Hindlimb muscle (tissue), 1 donor: ENCODE data around the gene CREB5. TPM values are rescaled to one million over a fixed set of nuclear protein-coding genes. Genes with fewer than 3 reads are reported as not detected.
A peak's percentile ranks its signal among the peaks of the same experiment; 100 is the strongest.
"Not testable (repeated sequence)": the region's sequence is repeated elsewhere in the genome, so short reads cannot be mapped to it uniquely, and the experiment has no call there.

ENCODE experiments used
- DNase-seq: peaks from one replicate; pipeline ENCODE4 v3.0.0-alpha.2; 2013
- polyA plus RNA-seq: library from polyadenylated mRNA; unstranded; fragments of 120-200 nt; gene quantifications from one replicate; pipeline ENCODE4 v1.2.1, GENCODE V29; 2013; ENCODE audit not compliant: insufficient read length

The CREB5 gene
- polyA plus RNA-seq, 1 donor, result 24.4 TPM

DNA sequence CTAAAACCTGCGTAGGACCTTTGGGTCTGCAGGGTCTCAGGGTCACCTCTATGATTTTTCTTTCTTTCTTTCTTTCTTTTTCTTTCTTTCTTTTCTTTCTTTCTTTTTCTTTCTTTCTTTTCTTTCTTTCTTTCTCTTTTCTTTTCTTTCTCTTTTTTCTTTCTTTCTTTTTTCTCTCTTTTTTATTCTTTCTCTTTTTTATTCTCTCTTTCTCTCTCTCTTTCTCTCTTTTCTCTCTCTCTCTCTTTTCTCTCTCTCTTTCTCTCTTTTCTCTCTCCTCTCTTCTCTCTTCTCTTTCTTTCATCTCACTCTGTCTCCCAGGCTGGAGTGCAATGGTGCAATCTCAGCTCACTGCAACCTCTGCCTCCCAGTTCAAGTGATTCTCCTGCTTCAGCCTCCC lies 139.4 kb downstream of the CREB5 start:
- not testable (repeated sequence) for DNase-seq

DNA sequence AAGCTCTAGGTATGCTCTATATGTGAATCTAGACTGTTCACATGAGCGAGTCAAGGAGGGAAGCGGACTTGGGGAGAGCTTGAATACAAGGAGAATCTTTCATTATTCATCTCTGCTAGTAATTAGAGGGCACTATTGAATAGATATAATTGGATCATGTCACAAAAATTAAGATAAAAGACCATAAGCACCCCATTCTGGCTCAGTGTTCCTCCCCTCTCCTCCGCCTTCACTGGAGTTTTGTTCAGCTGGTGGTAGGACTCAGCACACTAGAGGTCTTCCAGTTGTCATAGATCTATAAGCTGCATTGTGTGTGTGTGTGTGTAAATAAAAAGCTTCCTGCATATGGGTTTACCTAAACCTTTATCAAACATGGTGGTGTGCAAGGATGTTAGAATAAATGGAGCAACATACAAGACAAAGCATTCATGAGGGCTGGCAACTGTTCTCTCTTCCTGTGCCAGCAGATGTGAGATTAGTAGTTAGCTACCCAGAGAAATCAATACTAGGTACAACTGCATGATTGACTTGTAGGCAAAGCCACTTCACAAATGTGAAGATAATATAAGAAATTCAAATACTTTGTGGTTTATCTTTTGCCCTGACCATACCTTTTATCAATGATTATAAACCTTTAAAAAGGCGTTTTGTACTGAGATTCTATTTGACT lies 142.6 kb downstream of the CREB5 start:
- no peak for DNase-seq

DNA sequence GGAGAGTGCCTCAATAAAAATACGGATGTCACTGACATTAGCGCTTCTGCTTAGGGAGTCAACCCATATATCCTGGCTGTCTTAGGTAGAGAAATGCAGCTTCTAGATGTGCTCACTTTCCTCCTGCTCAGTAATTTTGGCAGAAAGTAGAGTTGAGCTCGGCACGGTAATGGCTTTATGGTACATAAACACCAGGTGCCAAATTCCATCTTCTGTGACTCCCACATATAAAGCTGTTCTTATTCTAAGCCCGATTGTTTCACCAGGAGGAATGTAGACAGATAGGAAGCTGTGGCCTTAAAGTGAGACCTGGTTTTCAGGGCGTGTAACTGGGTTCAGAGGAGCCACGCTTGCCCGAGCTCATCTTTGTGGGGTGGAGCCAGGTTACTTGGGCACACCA lies 143.7 kb downstream of the CREB5 start:
- no peak for DNase-seq

DNA sequence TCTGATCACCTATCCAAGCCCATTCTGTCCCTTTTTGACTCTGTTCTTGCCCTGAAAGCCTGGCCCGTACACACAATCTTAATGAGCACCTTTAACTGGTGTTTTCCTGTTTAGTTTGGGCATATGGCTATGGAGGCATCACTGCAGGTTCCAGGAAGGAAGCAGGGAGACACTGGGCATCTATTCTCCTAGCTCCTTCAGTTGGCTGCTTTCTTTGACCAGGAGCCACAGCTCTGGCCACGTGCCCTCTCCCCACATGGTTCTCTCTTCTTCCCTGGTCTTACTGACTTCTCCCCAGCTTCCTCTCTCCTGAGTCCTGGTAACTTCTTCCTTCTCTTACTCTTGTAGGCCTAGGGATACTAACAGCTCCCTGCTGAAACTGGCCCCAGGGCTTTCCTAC lies 144.4 kb downstream of the CREB5 start:
- no peak for DNase-seq

DNA sequence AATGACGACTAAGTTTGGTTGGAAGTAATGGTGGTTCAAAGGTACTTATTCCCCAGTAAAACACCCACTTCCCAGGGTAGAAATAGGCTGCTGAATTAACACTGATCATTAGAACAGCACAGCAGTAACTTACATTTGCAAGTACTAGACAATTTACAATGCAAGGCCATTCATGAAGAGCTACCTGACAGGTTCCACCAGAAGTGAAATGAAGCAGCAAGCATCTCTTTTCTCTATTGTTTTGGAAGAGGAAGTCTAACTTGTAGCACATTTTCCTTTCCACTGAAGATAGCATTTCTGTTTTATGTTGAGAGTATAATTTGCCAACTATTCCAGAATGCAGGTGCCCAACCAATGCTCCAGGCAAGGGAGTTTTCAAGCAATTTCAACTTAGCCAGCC lies 145.9 kb downstream of the CREB5 start:
- no peak for DNase-seq

DNA sequence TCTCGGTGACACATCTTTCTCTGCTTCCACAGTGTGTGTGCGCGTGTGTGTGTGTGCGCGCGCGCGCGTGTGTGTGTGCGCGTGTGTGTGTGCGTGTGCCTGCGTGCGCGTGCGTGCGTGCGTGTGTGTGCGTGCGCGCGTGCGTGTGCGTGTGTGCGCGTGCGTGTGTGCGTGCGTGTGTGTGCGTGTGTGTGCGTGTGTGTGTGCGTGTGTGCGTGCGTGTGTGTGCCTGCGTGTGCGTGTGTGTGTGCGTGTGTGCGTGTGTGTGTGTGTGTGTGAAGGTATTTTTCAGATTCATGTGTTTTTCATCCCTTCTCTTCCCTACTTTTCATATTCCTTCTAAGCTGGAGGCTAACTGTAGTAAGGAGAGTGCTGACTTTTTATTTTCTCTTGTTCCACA lies 148.4 kb downstream of the CREB5 start:
- DNase-seq, result no peak

DNA sequence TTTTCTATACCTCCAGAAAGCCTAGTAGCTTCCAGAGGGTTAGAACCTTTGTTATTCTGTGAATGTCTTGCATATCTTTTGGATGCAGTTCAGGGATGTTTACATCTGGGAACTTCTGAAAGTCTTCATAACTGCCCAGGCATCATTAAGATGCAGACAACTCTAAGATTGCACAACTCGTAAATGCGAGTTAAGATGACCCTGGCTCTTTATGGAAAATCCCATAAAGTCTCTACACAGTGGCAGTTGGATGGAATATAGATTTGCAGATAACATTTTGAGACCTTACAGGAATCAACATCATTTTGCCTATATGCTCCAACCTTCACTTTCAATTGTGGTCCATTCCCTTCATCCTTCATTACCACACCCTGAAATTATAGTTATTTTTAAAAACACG lies 151.7 kb downstream of the CREB5 start:
- DNase-seq, result no peak

DNA sequence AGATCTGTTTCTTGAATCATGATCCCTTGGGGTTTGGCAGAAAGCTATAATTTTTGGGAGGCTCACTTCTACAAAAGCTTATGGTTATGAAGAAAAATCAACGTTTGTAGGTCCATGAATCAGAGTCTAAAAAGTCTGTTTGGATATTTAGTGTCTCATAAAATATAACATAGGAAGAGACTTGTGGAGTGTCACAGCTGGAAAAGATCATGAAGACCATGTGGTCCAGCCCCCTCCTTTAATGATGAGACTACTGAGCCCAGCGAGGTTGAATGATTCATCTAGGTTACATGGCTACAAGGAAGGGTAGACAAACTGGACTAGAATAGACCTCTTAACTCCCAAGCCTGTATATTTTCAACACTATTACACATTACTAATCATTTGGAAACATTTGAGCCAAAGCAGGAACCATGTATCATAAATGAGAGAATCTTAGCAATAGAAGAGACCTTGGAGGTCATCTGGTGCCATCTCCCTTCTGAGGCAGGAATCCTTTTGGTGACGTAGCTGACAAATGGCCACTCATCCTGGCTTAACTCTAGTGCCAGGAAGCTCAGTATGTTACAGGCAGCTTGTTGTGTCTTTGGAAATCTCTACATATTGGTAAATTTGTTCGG lies 152.5 kb downstream of the CREB5 start:
- DNase-seq, result no peak

DNA sequence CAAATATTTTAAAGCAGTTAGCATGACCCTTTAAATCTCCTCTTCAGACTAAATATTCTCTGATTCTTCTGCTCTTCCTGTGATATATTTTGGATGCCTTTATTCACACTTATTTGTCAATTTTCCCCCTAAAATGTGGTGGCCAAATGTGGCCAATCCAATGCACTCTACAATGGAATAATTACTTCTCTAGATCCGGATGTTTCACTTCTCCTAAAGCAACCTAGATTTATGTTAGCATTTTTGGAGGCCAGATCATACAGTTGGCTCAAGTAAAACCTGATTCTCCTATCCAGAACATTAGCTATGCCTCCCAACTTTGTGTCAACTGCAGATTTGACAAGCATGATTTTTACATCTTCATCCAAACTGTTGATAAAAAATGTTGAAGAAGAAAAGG lies 153.7 kb downstream of the CREB5 start:
- DNase-seq, result no peak

DNA sequence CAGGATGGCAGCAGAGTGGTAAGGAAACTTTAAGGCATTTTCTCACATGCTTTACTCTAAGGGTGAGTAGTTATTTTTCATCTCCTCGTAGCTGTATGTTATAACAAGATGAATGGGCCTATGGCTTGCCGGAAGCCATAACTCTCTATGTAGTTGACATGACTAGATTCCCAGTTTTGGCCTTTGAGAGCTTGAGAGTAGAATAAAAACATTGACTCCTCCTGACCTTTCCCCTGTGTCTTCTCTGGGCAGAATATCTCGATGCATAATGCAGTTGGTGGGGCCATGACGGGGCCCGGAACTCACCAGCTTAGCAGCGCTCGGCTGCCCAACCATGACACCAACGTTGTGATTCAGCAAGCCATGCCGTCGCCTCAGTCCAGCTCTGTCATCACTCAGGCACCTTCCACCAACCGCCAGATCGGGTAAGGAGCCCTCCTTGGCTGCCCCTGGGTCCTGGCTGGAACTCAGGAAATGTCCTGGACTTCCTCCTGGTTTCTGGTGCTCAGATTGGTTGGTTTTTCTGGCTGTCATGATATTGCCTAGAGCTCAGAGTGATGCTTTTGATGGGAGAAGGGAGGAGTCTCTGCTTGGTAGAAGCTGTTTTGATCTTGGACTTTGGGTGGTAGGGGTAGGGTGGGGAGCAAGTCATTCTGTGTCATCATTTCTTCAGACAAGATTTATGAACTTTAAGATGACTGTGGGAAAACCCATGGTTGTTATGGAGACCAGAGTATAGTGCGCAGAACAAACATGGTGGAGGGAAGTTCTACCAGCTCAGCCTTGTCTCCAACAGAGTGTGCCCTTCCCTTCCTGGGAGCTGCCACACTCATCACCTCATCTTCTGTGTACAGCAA lies 158.0 kb downstream of the CREB5 start:
- DNase-seq, result no peak

DNA sequence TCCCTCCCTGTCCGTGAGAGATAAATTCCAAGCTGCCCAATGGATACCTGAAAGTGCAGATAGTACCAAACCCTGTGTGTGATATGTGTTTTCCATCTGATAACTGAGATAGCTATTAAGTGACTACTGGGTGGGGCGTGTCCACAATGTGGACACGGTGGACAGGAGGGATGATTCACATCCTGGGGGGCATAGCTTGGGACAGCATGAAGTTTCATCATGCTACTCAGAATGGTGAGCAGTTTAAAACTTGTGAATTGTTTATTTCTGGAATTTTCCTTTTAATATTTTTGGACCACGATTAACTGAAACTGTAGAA lies 158.6 kb downstream of the CREB5 start:
- no peak for DNase-seq

DNA sequence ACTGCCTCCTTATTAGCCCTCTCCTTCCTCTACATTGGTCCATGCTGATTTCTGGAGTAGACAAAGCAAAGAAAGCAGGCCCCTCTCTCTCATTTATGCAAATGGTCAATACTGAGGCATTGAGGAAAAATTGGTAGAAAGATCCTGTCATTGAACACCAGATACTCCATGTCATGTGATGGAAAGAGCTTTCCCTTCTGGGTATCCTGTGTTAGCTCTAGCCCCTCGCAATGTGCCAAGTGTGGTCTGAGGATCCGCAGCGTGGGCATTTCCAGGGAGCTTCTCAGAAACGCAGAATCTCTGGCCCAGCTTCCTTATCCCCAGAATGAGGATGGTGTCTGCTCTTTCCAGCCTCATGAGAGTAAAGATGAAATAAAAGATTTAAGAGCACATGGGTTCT lies 159.1 kb downstream of the CREB5 start:
- no peak for DNase-seq

DNA sequence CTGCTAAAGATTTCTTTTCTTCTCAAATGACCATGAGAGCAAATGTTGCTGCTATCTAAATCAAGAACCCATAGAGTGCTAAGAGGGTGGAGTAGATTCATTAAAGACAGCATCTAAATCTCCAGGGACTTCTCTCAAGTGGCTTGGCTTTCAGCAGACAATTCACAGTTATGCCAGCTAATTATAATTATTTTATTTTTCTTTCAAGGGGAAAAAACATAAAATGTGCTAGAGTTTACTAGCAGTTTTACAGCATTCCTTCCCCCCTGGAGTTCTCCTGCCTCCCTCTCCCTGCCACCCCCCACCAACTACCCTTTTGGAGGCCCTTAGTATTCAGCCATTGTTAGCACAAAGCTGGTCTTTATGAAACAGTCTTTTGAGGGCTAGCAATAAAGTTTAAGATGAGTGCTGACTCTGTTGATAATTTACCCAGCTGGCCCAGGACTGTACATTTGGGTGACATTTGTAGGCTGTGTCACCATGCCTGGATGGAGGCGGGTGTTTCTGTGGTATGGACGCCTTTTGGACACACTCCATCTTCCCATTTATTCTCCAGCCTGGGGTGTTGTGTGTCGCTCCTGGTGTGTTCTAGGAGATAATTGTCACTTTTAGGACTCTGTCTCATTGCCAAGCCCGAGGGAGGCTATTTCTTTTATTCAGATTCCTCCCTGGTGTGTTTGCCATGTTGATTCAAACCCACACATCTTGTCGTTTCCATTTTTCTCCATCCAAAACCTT lies 160.2 kb downstream of the CREB5 start:
- DNase-seq, result no peak

DNA sequence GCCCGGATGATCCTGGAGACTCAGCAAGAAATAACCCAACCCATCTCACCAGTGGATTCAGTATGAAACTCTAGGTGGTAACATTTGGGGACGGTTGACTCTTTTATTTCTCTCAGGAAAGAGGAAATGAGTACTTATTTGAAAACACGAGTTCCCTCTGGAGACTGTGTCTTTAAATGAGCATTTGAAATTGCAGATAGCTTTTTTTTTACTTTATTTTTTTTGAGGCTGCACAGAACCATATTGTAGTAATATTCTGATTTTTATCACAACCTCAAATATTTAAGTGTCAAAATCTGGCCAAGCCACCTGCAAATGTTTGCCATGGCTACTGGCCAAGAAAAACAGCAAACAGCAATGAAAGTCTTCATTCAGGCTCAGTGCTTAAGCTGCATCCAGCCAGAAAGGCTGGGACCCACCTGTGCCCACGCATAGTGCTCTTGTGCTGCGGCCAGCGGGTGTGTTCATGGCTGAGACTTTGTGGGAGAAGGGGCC lies 160.8 kb downstream of the CREB5 start:
- peak; percentile 54 for DNase-seq

DNA sequence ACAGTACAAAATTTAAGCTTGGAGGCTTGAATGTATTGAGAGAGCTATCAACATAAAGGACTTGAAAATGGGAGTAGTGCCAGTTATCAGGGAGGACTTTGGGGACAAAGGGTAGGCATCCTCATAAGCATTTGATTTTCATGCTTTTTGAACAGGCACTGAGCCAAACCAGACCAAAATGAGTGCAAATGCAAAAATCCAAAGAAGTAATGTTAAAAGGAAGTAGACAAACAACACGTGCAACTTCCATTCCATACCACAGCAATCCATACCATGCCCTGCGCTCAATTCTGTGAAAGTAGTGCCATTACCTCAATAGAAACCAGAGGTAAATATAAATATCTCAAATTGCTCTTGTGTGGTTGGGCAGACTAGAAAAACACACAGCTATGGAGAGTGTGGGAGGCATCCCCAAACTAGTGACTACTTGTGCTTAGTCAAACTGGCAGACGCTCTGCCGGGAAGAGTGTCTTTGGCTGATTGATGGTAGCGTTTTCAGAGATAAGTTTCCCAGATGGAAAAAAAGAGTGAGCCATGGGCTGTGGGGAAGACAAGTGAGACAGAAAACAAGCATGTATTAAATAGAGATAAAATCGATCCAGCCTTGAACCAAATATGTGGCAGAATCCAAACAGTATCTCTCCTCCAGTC lies 161.5 kb downstream of the CREB5 start:
- no peak for DNase-seq

DNA sequence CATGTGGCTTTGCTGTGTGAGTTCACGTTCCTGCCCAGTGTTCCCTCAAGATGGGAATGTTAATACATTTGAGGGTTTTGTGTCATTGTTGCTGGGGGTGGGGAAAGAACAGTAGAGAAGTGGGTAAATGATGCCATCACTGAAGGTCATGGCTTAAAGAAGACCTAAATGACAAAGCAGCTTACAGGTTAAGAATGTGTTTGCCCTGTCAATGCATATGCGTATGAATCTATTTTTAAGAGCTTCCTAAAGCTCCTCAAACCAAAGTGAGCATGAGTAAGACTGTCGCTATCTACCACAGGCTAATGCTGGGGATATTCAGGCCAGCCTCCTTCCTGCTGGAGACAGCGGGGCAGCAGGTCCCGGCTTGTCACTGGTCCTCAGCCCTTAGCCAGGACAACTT lies 162.9 kb downstream of the CREB5 start:
- DNase-seq, result no peak

DNA sequence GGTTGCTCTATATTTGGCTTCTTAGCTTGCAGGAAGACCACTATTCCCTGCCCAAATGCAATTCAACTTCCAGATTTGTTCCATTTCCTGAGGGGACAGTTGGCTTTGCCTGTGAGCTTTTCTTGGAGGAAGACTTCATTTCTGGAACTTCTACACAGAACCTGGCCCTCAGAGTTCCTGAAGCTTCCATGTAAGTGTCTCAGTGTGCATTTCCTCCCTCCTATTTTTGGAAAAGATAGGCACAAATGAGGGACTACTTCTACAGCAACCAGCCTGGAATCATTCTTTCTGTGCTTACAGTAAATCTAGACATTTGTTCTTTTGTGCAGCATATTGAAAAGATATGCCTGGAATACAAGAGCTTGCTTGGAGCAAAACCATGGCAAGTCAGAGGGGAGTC lies 164.3 kb downstream of the CREB5 start:
- DNase-seq, result no peak

DNA sequence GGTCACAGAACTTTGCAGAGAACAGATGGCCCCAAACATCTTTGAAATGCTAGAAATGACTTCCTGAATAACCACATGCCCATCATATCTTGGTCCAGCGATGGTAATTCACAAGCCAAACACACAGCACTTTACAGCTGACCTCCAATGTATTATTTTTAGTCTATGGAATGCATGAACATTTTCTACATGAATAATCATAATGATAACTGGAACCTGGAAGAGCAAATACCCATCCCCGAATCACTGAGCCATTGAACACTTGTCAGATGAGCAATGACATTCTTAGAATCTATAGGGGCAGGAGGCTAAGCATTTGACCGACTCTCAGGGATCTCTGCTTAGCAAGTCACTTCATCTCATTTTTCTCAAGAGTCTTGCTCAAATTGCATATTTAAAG lies 167.3 kb downstream of the CREB5 start:
- DNase-seq, result no peak

DNA sequence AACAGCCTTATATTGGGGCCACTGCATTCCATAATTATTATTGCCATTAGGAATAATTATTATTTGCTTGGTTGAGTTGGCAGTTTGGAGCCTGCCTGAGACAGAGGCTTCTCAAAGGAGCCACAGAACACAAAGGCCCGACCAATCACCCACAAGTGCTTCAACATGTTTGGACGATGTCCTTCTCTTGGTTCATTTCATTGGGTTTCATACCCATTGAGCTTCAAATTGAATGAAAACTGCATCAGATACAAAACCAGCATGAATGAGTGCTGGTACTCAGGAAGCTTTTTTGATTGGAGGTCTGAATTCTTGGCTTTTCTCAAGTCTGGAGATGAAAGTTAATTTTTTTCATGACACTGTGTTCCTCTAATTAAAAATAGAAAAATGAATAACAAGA lies 168.3 kb downstream of the CREB5 start:
- no peak for DNase-seq

DNA sequence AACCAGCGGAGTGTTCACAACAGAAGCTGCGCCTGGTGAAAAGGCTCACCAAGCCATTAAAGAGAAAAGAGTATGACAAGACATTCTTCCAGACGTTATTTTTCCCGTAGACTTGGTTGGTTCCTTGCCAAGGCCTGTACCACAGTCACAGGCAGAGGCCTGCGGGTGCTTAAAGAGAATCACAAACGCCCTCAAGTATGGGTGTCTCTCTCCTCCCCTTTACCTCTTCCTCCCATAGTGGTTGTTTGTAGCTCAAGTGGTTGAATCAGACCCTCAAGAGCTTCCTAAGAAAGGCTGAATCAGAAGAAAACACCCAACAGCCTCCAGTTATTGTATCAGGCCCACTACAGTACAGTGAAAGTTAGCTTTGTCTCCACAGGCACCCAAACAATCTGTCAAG lies 169.0 kb downstream of the CREB5 start:
- DNase-seq, result no peak

DNA sequence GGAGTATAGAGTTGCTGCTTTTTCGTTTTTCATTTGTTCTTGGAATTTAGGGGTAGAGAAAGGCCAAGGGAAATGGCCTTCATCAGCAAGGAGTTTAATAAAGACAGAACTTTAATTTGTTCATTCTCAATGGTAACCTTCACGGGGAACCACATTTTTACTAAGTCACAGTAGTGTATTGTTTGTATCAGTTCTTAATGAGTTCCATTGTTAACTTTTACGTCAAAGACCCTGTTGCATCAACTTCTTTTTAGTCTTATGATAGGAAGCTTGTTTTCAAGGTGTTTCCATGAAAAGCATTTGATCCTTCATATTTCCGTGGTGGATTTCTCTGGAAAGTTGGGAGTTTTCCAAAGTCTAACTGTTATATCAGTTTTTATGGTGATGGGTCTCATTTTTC lies 169.9 kb downstream of the CREB5 start:
- no peak for DNase-seq

DNA sequence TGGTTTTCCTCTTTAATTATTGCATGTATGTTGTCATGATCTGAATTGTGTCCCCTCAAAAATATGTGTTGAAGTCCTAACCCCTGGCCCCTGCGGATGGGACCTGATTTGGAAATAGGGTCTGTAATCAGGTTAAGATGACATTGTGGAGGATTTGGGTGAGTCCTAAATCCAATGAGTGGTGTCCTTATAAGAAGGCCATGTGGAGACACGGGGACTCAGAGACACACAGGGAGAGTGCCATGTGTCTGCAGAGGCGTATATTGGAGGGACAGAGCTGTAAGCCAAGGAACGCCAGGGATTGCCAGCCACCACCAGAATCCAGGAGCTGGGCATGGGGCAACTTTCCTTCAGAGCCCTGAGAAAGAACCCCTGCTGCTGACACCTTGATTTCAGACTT lies 171.9 kb downstream of the CREB5 start:
- no peak for DNase-seq

DNA sequence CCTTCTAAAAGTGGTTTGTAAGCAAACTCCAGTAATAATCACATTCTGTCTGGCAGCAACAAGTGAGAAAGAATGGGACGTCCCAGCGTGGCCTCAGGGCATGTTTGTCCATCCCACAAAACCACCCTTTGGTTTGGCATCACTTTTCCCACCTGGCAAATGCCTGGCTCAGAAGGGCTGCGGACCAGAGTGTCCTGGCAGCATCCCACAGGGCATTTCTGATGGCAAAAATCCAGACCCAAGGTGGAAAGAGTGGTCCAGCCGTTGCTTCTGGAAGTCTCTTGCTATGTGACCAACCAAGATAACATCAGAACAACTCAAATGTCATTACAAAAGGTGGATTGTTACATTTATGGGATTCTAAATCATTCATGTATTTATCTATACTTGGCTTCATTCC lies 174.4 kb downstream of the CREB5 start:
- no peak for DNase-seq
